Measurements from ENCODE around the gene NT5DC1. TPM values are rescaled to one million over a fixed set of nuclear protein-coding genes. Genes with fewer than 3 reads are reported as not detected.

Gene NT5DC1
- total and polyA plus RNA-seq, 2 donors (not counting 1 experiment from before 2014, with no cell fraction given) = 26.4 to 54.8 TPM

DNA sequence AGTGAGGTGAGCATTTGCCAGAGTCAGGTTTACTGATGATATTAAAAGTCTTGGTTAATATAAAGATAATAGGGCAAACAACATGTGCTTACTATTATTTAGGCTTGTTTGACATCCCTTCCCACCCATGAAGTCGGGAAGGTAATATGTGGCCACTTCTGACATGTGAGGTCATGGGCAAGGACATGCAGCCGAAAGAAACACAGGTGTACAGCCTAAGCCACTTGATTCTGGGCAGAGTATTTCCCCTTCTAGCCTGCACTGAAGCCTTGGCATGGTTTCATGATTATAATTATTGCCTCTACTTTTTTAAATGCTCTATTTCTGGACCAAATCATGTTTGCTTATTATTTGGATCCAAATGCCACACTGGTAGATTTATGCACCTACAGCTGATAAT lies 100.9 kb downstream of the NT5DC1 start:
- Histone ChIP-seq H3K79me2 (ENCODE audit: control insufficient read depth, insufficient read depth, low read length) (no peaks in the 10 kb centered on the region), H3K9ac (ENCODE audit: low read length) (no peak overlapping the region), H3K4me1 (ENCODE audit: control insufficient read depth in 2 of 2, insufficient read depth in 2 of 2, low read length in 2 of 2) (no peaks in the 10 kb centered on the region), H3K27me3 (replicated peaks in 1 of 4; ENCODE audit: control extremely low read depth in 1 of 4, control insufficient read depth in 3 of 4, insufficient read depth in 4 of 4, low read length in 3 of 4) (no peaks in the 10 kb centered on the region), H3K4me3 (ENCODE audit: control extremely low read depth in 1 of 5, extremely low read depth in 1 of 5, insufficient read depth in 1 of 5, low read depth in 2 of 5, low read length in 4 of 5) (no peak overlapping the region), H3K36me3 (replicated peaks in 1 of 2; ENCODE audit: control extremely low read depth in 1 of 2, control insufficient read depth in 1 of 2, extremely low read depth in 1 of 2, insufficient read depth in 2 of 2, low read length in 1 of 2) (peaks cover 0 to 5% of the 10 kb centered on the region in 2 experiments), H2AFZ (ENCODE audit: insufficient read depth, low read depth, low read length, poor library complexity, severe bottlenecking) (no peak overlapping the region), H3K4me2 (replicated peaks; ENCODE audit: low read depth, low read length, poor library complexity, severe bottlenecking) (no peak overlapping the region), H3K27ac (ENCODE audit: low read length in 2 of 2) (no peak overlapping the region), H4K20me1 (ENCODE audit: control insufficient read depth, insufficient read depth, low read length, poor library complexity, severe bottlenecking) (no peaks in the 10 kb centered on the region), H3K9me3 (ENCODE audit: control extremely low read depth in 1 of 3, control insufficient read depth in 2 of 3, insufficient read depth in 1 of 3, low read length in 2 of 3) (no peaks in the 10 kb centered on the region)
- H3K4me3 Mint-ChIP-seq = no peak overlapping the region
- no peaks in the 10 kb centered on the region for H3K4me1 Mint-ChIP-seq
- H3K27me3 Mint-ChIP-seq = no peaks in the 10 kb centered on the region
- H3K27ac Mint-ChIP-seq = no peak overlapping the region
- 75% methylated on average over 1 of the region's 2 CpGs for WGBS (ENCODE audit: insufficient coverage)
- ATAC-seq (ENCODE audit: low read depth) = no peak
- H3K9me3 Mint-ChIP-seq (ENCODE audit: insufficient read depth) = no peaks in the 10 kb centered on the region
- TF ChIP-seq, protein P1, sequence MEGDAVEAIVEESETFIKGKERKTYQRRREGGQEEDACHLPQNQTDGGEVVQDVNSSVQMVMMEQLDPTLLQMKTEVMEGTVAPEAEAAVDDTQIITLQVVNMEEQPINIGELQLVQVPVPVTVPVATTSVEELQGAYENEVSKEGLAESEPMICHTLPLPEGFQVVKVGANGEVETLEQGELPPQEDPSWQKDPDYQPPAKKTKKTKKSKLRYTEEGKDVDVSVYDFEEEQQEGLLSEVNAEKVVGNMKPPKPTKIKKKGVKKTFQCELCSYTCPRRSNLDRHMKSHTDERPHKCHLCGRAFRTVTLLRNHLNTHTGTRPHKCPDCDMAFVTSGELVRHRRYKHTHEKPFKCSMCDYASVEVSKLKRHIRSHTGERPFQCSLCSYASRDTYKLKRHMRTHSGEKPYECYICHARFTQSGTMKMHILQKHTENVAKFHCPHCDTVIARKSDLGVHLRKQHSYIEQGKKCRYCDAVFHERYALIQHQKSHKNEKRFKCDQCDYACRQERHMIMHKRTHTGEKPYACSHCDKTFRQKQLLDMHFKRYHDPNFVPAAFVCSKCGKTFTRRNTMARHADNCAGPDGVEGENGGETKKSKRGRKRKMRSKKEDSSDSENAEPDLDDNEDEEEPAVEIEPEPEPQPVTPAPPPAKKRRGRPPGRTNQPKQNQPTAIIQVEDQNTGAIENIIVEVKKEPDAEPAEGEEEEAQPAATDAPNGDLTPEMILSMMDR (IDR thresholded peaks at IDR 0.05) = no peak
- TF ChIP-seq EZH2 (IDR thresholded peaks at IDR 0.05; ENCODE audit: borderline replicate concordance, insufficient read depth, low read depth, low read length, poor library complexity, severe bottlenecking) = no peak
- no peak for DNase-seq
- POLR2A ChIA-PET = no interaction called here
- intact Hi-C loops (cut with micrococcal nuclease) = no loop called here
- CTCF ChIA-PET = no interaction called here

DNA sequence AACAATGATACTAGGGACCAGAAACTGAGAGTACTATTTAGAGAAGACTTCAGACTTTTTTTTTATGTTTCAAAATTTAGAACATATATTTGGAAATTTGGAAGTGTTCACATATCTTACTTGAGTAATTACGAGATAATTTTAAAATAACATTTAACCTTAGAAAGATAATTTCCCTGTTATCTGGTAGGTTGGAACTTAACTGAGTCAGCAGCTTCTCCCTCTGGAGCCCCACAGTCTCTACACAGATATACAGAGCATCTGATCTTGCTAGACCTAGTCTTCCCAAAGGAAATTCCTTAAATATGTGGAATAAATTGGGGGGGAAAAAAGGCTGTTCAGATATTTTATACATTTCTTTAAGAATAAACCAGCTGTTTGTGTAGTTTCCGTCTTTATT lies 104.6 kb downstream of the NT5DC1 start:
- no peaks in the 10 kb centered on the region for H4K20me1 ChIP-seq (ENCODE audit: control insufficient read depth, insufficient read depth, low read length, poor library complexity, severe bottlenecking)
- no peaks in the 10 kb centered on the region for H3K27me3 Mint-ChIP-seq
- ChIA-PET POLR2A (no interaction called here), CTCF (interaction anchor here (1.0 kb wide), 1 partner anchor 93 kb away, joined by 3 read pairs; no protein-coding TSS in a partner anchor)
- no peak overlapping the region for H3K4me3 Mint-ChIP-seq
- no peak for TF ChIP-seq EZH2 (IDR thresholded peaks at IDR 0.05; ENCODE audit: borderline replicate concordance, insufficient read depth, low read depth, low read length, poor library complexity, severe bottlenecking)
- TF ChIP-seq, protein P1 (IDR thresholded peaks at IDR 0.05) = no peak
- no peak for DNase-seq
- H3K27ac ChIP-seq (ENCODE audit: low read length in 2 of 2) = no peak overlapping the region
- H3K9ac ChIP-seq (ENCODE audit: low read length) = no peak overlapping the region
- H3K9me3 ChIP-seq (ENCODE audit: control extremely low read depth in 1 of 3, control insufficient read depth in 2 of 3, insufficient read depth in 1 of 3, low read length in 2 of 3) = no peaks in the 10 kb centered on the region
- no peak overlapping the region for H2AFZ ChIP-seq (ENCODE audit: insufficient read depth, low read depth, low read length, poor library complexity, severe bottlenecking)
- intact Hi-C loops (cut with micrococcal nuclease) = no loop called here
- no peaks in the 10 kb centered on the region for H3K79me2 ChIP-seq (ENCODE audit: control insufficient read depth, insufficient read depth, low read length)
- H3K4me1 ChIP-seq (ENCODE audit: control insufficient read depth in 2 of 2, insufficient read depth in 2 of 2, low read length in 2 of 2) = no peaks in the 10 kb centered on the region
- peaks cover 0 to 3% of the 10 kb centered on the region in 2 experiments for H3K36me3 ChIP-seq (replicated peaks in 1 of 2; ENCODE audit: control extremely low read depth in 1 of 2, control insufficient read depth in 1 of 2, extremely low read depth in 1 of 2, insufficient read depth in 2 of 2, low read length in 1 of 2)
- ATAC-seq (ENCODE audit: low read depth) = no peak
- no peaks in the 10 kb centered on the region for H3K27me3 ChIP-seq (replicated peaks in 1 of 4; ENCODE audit: control extremely low read depth in 1 of 4, control insufficient read depth in 3 of 4, insufficient read depth in 4 of 4, low read length in 3 of 4)
- no peak overlapping the region for H3K4me2 ChIP-seq (replicated peaks; ENCODE audit: low read depth, low read length, poor library complexity, severe bottlenecking)
- no peaks in the 10 kb centered on the region for H3K4me1 Mint-ChIP-seq
- no CpG with 5 or more reads among the region's 2 CpGs for WGBS (ENCODE audit: insufficient coverage)
- no peaks in the 10 kb centered on the region for H3K9me3 Mint-ChIP-seq (ENCODE audit: insufficient read depth)
- H3K27ac Mint-ChIP-seq = no peak overlapping the region
- H3K4me3 ChIP-seq (ENCODE audit: control extremely low read depth in 1 of 5, extremely low read depth in 1 of 5, insufficient read depth in 1 of 5, low read depth in 2 of 5, low read length in 4 of 5) = no peak overlapping the region
